Measurements from ENCODE around the gene CDH8.

- TF ChIP-seq CTCF (conservative IDR thresholded peaks at IDR 0.05; ENCODE audit: low read depth, low read length) (no peak), EZH2 (IDR thresholded peaks at IDR 0.05; ENCODE audit: borderline replicate concordance, low read depth, low read length, poor library complexity, severe bottlenecking) (no peak)
These were observed 67.2 kb downstream of the CDH8 start for GRCh38 chr16:61969077-61969382.

Measured in A673 (cell line).